Measurements from ENCODE around the gene NAP1L5. TPM values are rescaled to one million over a fixed set of nuclear protein-coding genes. Genes with fewer than 3 reads are reported as not detected.

NAP1L5 gene
- polyA plus RNA-seq, 1 donor, result 10.4 TPM

- H3K9me3 ChIP-seq (ENCODE audit: control insufficient read depth, low read depth, low read length), result no peaks in the 10 kb centered on the region
- 80% methylated on average over 1 of the region's 7 CpGs for WGBS (ENCODE audit: insufficient coverage, low lambda C conversion rate)
- no peak overlapping the region for H3K4me3 ChIP-seq (ENCODE audit: low read length)
- H3K27ac ChIP-seq (ENCODE audit: low read length), result no peak overlapping the region
- no peaks in the 10 kb centered on the region for H3K27me3 ChIP-seq (ENCODE audit: control insufficient read depth, insufficient read depth, low read length)
- no peaks in the 10 kb centered on the region for H3K4me1 ChIP-seq (ENCODE audit: control insufficient read depth, insufficient read depth, low read length)
- no peaks in the 10 kb centered on the region for H3K36me3 ChIP-seq (ENCODE audit: control insufficient read depth, insufficient read depth, low read length)
- no peak for DNase-seq
These were observed 50.9 kb downstream of the NAP1L5 start for GRCh38 chr4:88646528-88647280.

GRCh38 chr4:88645994-88646393 lies 51.6 kb downstream of the NAP1L5 start:
- H3K9me3 ChIP-seq (ENCODE audit: control insufficient read depth, low read depth, low read length), result no peaks in the 10 kb centered on the region
- no peaks in the 10 kb centered on the region for H3K4me1 ChIP-seq (ENCODE audit: control insufficient read depth, insufficient read depth, low read length)
- H3K36me3 ChIP-seq (ENCODE audit: control insufficient read depth, insufficient read depth, low read length), result no peaks in the 10 kb centered on the region
- no peak overlapping the region for H3K27ac ChIP-seq (ENCODE audit: low read length)
- DNase-seq, result no peak
- no peaks in the 10 kb centered on the region for H3K27me3 ChIP-seq (ENCODE audit: control insufficient read depth, insufficient read depth, low read length)
- H3K4me3 ChIP-seq (ENCODE audit: low read length), result no peak overlapping the region
- WGBS (ENCODE audit: insufficient coverage, low lambda C conversion rate), result 83% methylated on average over 1 of the region's 1 CpG

Other genes with a start within 250 kb of the NAP1L5 start
- 2.7 TPM for gene HERC5, start 240.7 kb downstream of the NAP1L5 start, polyA plus RNA-seq
- gene PYURF, start 174.1 kb downstream of the NAP1L5 start, polyA plus RNA-seq, result 107 TPM
- gene HERC3, start 105.3 kb downstream of the NAP1L5 start, polyA plus RNA-seq, result 15.1 TPM

Measured in large intestine (tissue), 3 donors.